HepG2 (cell line): ENCODE results near the gene TUBB3. TPM values are rescaled to one million over a fixed set of nuclear protein-coding genes. Genes with fewer than 3 reads are reported as not detected.

Experiments
- AGO2 ChIP-seq: fragments of 200-400 bp; formaldehyde crosslinking; optimal IDR thresholded peaks from 2 replicates; pipeline ENCODE3; 2017; ENCODE audit warnings: mild to moderate bottlenecking, low read depth, low read length, moderate library complexity
- ATF3 ChIP-seq: sonication (generic); formaldehyde crosslinking; IDR thresholded peaks from 2 replicates; pipeline ENCODE4 v1.4.0; 2020; ENCODE audit warnings: missing genetic modification reagents
- CREB1 ChIP-seq, 2 experiments: fragments of 450-650 bp in 1 of 2; IDR thresholded peaks; 2 replicates each; pipeline ENCODE4 v1.6.1; 2016 to 2017; ENCODE audit warnings: control low read depth in 1 of 2, mild to moderate bottlenecking in 1 of 2, missing compliant biosample characterization in 1 of 2, missing genetic modification characterization in 1 of 2
- EP300 ChIP-seq, 3 experiments: sonication (generic) in 1 of 3; formaldehyde crosslinking in 1 of 3; IDR thresholded peaks; 2 replicates each; pipeline versions ENCODE4 v1.5.1 to v1.6.1; 2011 to 2020; ENCODE audit warnings: low read depth in 2 of 3, low read length in 2 of 3, borderline replicate concordance in 1 of 3, improper control_type of control experiment in 1 of 3, mild to moderate bottlenecking in 1 of 3, missing genetic modification reagents in 1 of 3, moderate library complexity in 1 of 3
- FOXO4 ChIP-seq: sonication (generic); formaldehyde crosslinking; conservative IDR thresholded peaks from 2 replicates; pipeline ENCODE4 v1.8.1; 2023; ENCODE audit warnings: missing genetic modification reagents
- HOXA9 ChIP-seq: sonication (generic); formaldehyde crosslinking; IDR thresholded peaks from 2 replicates; pipeline ENCODE4 v1.8.1; 2022; ENCODE audit warnings: missing genetic modification reagents, mild to moderate bottlenecking, moderate library complexity, borderline replicate concordance
- MAF1 ChIP-seq: sonication (generic); formaldehyde crosslinking; IDR thresholded peaks from 2 replicates; pipeline ENCODE4 v1.5.0; 2020; ENCODE audit warnings: missing genetic modification reagents, borderline replicate concordance
- PAXIP1 ChIP-seq: sonication (generic); formaldehyde crosslinking; conservative IDR thresholded peaks from 2 replicates; pipeline ENCODE4 v1.4.0; 2020; ENCODE audit warnings: mild to moderate bottlenecking, missing genetic modification reagents, moderate library complexity
- RBM39 ChIP-seq: fragments of 200-400 bp; formaldehyde crosslinking; IDR thresholded peaks from one replicate; pipeline ENCODE4 v1.6.1; 2018; ENCODE audit warnings: antibody characterized with exemption, mild to moderate bottlenecking, low read depth, low read length; ENCODE audit not compliant: poor library complexity, severe bottlenecking
- SETDB1 ChIP-seq: sonication (generic); formaldehyde crosslinking; IDR thresholded peaks from 2 replicates; pipeline ENCODE4 v1.5.1; 2020; ENCODE audit warnings: missing genetic modification reagents, mild to moderate bottlenecking, borderline replicate concordance
- SRF ChIP-seq: IDR thresholded peaks from 2 replicates; pipeline ENCODE4 v1.6.1; 2011; ENCODE audit warnings: mild to moderate bottlenecking, low read depth, low read length, moderate library complexity
- THRA ChIP-seq: sonication (generic); formaldehyde crosslinking; IDR thresholded peaks from 2 replicates; pipeline ENCODE4 v1.4.0; 2020; ENCODE audit warnings: missing genetic modification reagents, borderline replicate concordance
- THYN1 ChIP-seq: sonication (generic); formaldehyde crosslinking; IDR thresholded peaks from 2 replicates; pipeline ENCODE4 v1.8.1; 2023; ENCODE audit warnings: low read depth, mild to moderate bottlenecking, moderate library complexity, missing genetic modification reagents, borderline replicate concordance
- ZNF333 ChIP-seq: sonication (generic); formaldehyde crosslinking; IDR thresholded peaks from 2 replicates; pipeline ENCODE4 v1.4.0; 2020; ENCODE audit warnings: mild to moderate bottlenecking, missing genetic modification reagents, borderline replicate concordance
- ZNF335 ChIP-seq: sonication (generic); formaldehyde crosslinking; IDR thresholded peaks from 2 replicates; pipeline ENCODE4 v1.4.0; 2020; ENCODE audit warnings: missing genetic modification reagents
- ZNF441 ChIP-seq: sonication (generic); formaldehyde crosslinking; IDR thresholded peaks from 2 replicates; pipeline ENCODE4 v1.7.0; 2021; ENCODE audit warnings: missing genetic modification reagents, borderline replicate concordance
- ZNF512 ChIP-seq: sonication (generic); formaldehyde crosslinking; IDR thresholded peaks from 2 replicates; pipeline ENCODE4 v1.4.0; 2020; ENCODE audit warnings: mild to moderate bottlenecking, missing genetic modification reagents
- ZNF652 ChIP-seq: IDR thresholded peaks from 2 replicates; pipeline ENCODE4 v1.6.1; 2016; ENCODE audit warnings: low read depth, borderline replicate concordance
- ZNF891 ChIP-seq: sonication (generic); formaldehyde crosslinking; IDR thresholded peaks from 2 replicates; pipeline ENCODE4 v1.5.0; 2020; ENCODE audit warnings: mild to moderate bottlenecking, missing genetic modification reagents
- polyA plus RNA-seq, 8 experiments: library from polyadenylated mRNA; depleted of rRNA in 3 of 8; stranded (reverse) in 7 of 8; unstranded in 1 of 8; fragments of >200 nt; fragmentation: Illumina TruSeq in 4 of 8; extraction: Trizol in 4 of 8; gene quantifications; 2 replicates each; pipeline versions ENCODE4 v1.2.1 to v1.2.3, GENCODE V29; 2011 to 2016; ENCODE audit warnings: low read depth in 4 of 8, missing spikeins in 1 of 8, mixed read lengths in 1 of 8; ENCODE audit not compliant: insufficient read depth in 1 of 8
- total RNA-seq, 5 experiments: library from RNA; depleted of rRNA; stranded (reverse); fragments of >200 nt; fragmentation: Illumina TruSeq; extraction: Trizol; gene quantifications; 2 replicates each; pipeline ENCODE4 v1.2.3, GENCODE V29; 2016; ENCODE audit warnings: low read depth in 1 of 5

TUBB3 gene
- total and polyA plus RNA-seq, 2 of the 13 experiments (the other 11 are each of a cell fraction or from before 2014, with no cell fraction given), result 110 to 185 TPM

GRCh38 chr16:89873972-89874689, 49.0 kb upstream of the TUBB3 start (continued):
- peak; percentile 11; the same call in 1 of the 2 replicates for TF ChIP-seq THRA (CRISPR knock-in tag)
- TF ChIP-seq RBM39, result no peak
- TF ChIP-seq ZNF891 (CRISPR knock-in tag), result no peak
- TF ChIP-seq PAXIP1 (CRISPR knock-in tag), result no peak
- TF ChIP-seq AGO2, result peak; percentile 6
- TF ChIP-seq ZNF441 (CRISPR knock-in tag), result no peak; the same call in 1 of the 2 replicates
- no peak for TF ChIP-seq THYN1 (CRISPR knock-in tag)
- TF ChIP-seq SETDB1 (CRISPR knock-in tag), result no peak
- peak in 1 of 2 experiments; percentile 38; a peak in 1 of 4 replicates for TF ChIP-seq EP300 (IDR thresholded peaks at IDR 0.05; ENCODE audit: low read depth in 2 of 2, low read length in 2 of 2)
- TF ChIP-seq EP300 (CRISPR knock-in tag; IDR thresholded peaks at IDR 0.05; ENCODE audit: borderline replicate concordance), result no peak
- 0 out of 2 replicates have a peak, but pooled peaks have one; percentile 38 for TF ChIP-seq ZNF335
- no peak for TF ChIP-seq ZNF512 (CRISPR knock-in tag)
- TF ChIP-seq CREB1 (IDR thresholded peaks at IDR 0.05), result peak; percentile 88
- TF ChIP-seq CREB1 (CRISPR knock-in tag; IDR thresholded peaks at IDR 0.05), result peak; percentile 46; the same call in 1 of the 2 replicates
- TF ChIP-seq FOXO4 (CRISPR knock-in tag), result no peak
- TF ChIP-seq ATF3 (CRISPR knock-in tag), result no peak
- no peak for TF ChIP-seq MAF1
- no peak for TF ChIP-seq ZNF652 (CRISPR knock-in tag)
- TF ChIP-seq HOXA9 (CRISPR knock-in tag), result no peak
- no peak for TF ChIP-seq SRF
- TF ChIP-seq ZNF333 (CRISPR knock-in tag), result no peak; the same call in 1 of the 2 replicates
